K562 (cell line): ENCODE measurements around the gene INPP5E. TPM values are rescaled to one million over a fixed set of nuclear protein-coding genes. Genes with fewer than 3 reads are reported as not detected.

ENCODE experiments used
- CHD7 ChIP-seq: fragments of 200-600 bp; sonication (generic); IDR thresholded peaks from one replicate; pipeline ENCODE4 v1.6.1; 2012; ENCODE audit warnings: mild to moderate bottlenecking, low read depth, low read length, inconsistent platforms
- POLR3A ChIP-seq: IDR thresholded peaks from 2 replicates; pipeline ENCODE4 v1.6.1; 2011; ENCODE audit warnings: borderline replicate concordance, mild to moderate bottlenecking, moderate library complexity; ENCODE audit not compliant: insufficient read length, insufficient read depth; ENCODE audit errors: extremely low read depth
- RUNX1 ChIP-seq: sonication (generic); IDR thresholded peaks from 2 replicates; pipeline ENCODE4 v1.6.1; 2016; ENCODE audit warnings: antibody characterized with exemption, low read depth
- THRB ChIP-seq: fragments of 450-650 bp; formaldehyde crosslinking; conservative IDR thresholded peaks from 2 replicates; pipeline ENCODE4 v1.4.0; 2022; ENCODE audit warnings: mild to moderate bottlenecking, missing genetic modification characterization
- U2AF2 ChIP-seq: fragments of 200-400 bp; formaldehyde crosslinking; optimal IDR thresholded peaks from 2 replicates; pipeline ENCODE3; 2017; ENCODE audit warnings: low read depth, mild to moderate bottlenecking, low read length
- ZSCAN32 ChIP-seq: fragments of 450-650 bp; formaldehyde crosslinking; IDR thresholded peaks from 2 replicates; pipeline ENCODE4 v1.4.0; 2020; ENCODE audit warnings: mild to moderate bottlenecking, moderate library complexity
- polyA plus RNA-seq, 8 experiments: library from polyadenylated mRNA; depleted of rRNA in 4 of 8; stranded (reverse) in 5 of 8; unstranded in 3 of 8; fragments of >200 nt; fragmentation: Nextera tagmentation in 2 of 8; fragmentation: Illumina TruSeq in 1 of 8; extraction: Ambion mirVana in 2 of 8; extraction: Trizol in 1 of 8; gene quantifications; 2 replicates each; pipeline versions ENCODE4 v1.2.1 to v1.2.3, GENCODE V29; 2011 to 2014; ENCODE audit warnings: inconsistent platforms in 1 of 8, missing spikeins in 1 of 8
- total RNA-seq, 7 experiments: library from RNA; depleted of rRNA in 6 of 7; stranded (reverse); fragments of >200 nt in 6 of 7; fragmentation: Illumina TruSeq in 2 of 7; extraction: Trizol in 2 of 7; gene quantifications; 2 replicates each; pipeline versions ENCODE4 v1.2.1 to v1.2.3, GENCODE V29; 2011 to 2021; ENCODE audit warnings: low replicate concordance in 1 of 7

The INPP5E gene
- total and polyA plus RNA-seq, 9 of the 15 experiments (the other 6 are each of a cell fraction or from before 2014, with no cell fraction given), result 0.38 to 17.4 (median 4.9) TPM

DNA sequence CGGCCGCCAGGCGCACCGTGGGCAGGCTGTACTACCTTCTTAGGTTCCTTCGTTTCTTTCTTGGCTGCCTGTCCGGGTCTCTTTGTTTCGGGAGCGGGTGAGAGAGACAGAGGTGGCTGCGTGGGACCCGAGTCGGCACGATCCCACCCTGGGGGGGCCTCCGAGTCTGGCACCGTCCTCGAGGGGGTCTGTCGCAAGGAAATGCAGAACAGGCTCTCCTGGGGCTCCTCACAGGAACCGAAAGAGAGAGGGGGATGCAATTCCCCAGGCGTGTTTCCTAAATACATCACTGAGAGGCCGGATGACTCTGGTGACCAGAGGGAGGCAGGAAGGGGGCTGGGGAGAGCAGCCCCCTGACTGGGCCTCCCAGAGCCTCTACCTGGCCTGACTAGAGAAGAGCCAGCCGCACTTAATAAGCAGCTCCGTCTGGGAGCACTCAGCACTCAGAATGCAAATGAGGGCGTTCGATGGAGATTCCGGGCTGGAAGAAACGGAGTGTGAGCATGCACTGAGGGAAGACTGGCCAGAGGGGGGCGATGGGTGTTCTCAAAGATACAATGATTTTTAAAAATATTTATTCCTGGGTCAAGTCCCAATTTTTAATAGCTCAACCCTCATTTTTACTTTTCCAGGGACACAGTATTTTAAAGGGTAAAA is 11.7 kb upstream of the INPP5E start (continued):
- TF ChIP-seq THRB (no peak), POLR3A (no peak), ZSCAN32 (CRISPR knock-in tag) (no peak), U2AF2 (no peak), RUNX1 (no peak), CHD7 (no peak)
